Activated CD4-positive, alpha-beta T cell treated with anti-CD3 and anti-CD28 coated beads, Interleukin-2, Interleukin-4, amounts not matched to agents 100 ng/mL and 50 ng/mL, durations not matched to agents 16 hours and 8 hours (primary cell): ENCODE measurements around the gene RBM28.
"Not testable (repeated sequence)": the region's sequence is repeated elsewhere in the genome, so short reads cannot be mapped to it uniquely, and the experiment has no call there.

Source experiments
- DNase-seq: peaks from one replicate; pipeline ENCODE4 v3.0.0-alpha.2; 2020; ENCODE audit warnings: low spot score

RBM28 gene

GRCh38 chr7:128287556-128287955 is 56.2 kb downstream of the RBM28 start:
- no peak for DNase-seq

GRCh38 chr7:128284102-128284501 is 59.6 kb downstream of the RBM28 start:
- DNase-seq, result no peak

- no peak for DNase-seq
Measured at GRCh38 chr7:128281605-128282380, 61.9 kb downstream of the RBM28 start.

GRCh38 chr7:128280451-128280850 is 63.3 kb downstream of the RBM28 start:
- DNase-seq, result not testable (repeated sequence)

GRCh38 chr7:128279124-128279713 is 64.5 kb downstream of the RBM28 start:
- DNase-seq, result no peak

GRCh38 chr7:128278366-128278765 is 65.3 kb downstream of the RBM28 start:
- no peak for DNase-seq

GRCh38 chr7:128275681-128276080 is 68.0 kb downstream of the RBM28 start:
- no peak for DNase-seq

GRCh38 chr7:128274884-128275603 is 68.7 kb downstream of the RBM28 start:
- no peak for DNase-seq

- DNase-seq, result no peak
Measured at GRCh38 chr7:128274246-128274883, 69.3 kb downstream of the RBM28 start.

- no peak for DNase-seq
Measured at GRCh38 chr7:128271942-128272481, 71.7 kb downstream of the RBM28 start.

- no peak for DNase-seq
Measured at GRCh38 chr7:128271471-128271941, 72.2 kb downstream of the RBM28 start.

- no peak for DNase-seq
Measured at GRCh38 chr7:128270826-128271272, 72.9 kb downstream of the RBM28 start.

GRCh38 chr7:128268233-128268632 is 75.5 kb downstream of the RBM28 start:
- DNase-seq, result no peak

- DNase-seq, result no peak
Measured at GRCh38 chr7:128267595-128267924, 76.1 kb downstream of the RBM28 start.

- DNase-seq, result no peak
Measured at GRCh38 chr7:128266883-128267594, 76.7 kb downstream of the RBM28 start.

GRCh38 chr7:128266529-128266882 is 77.2 kb downstream of the RBM28 start:
- DNase-seq, result no peak

GRCh38 chr7:128265906-128266300 is 77.8 kb downstream of the RBM28 start:
- DNase-seq, result no peak

GRCh38 chr7:128265156-128265905 is 78.4 kb downstream of the RBM28 start:
- no peak for DNase-seq

- no peak for DNase-seq
Measured at GRCh38 chr7:128264477-128264876, 79.2 kb downstream of the RBM28 start.

GRCh38 chr7:128263420-128263819 is 80.3 kb downstream of the RBM28 start:
- DNase-seq, result no peak
